NT2/D1 (cell line): ENCODE data around the gene VAV2.

Source experiments
- YY1 ChIP-seq: IDR thresholded peaks from 2 replicates; pipeline ENCODE4 v1.6.1; 2011; ENCODE audit not compliant: insufficient read length, insufficient read depth
- ZNF274 ChIP-seq: IDR thresholded peaks from 2 replicates; pipeline ENCODE4 v1.6.1; 2011; ENCODE audit warnings: mild to moderate bottlenecking, low read depth, low read length

- no peak for TF ChIP-seq YY1
- TF ChIP-seq ZNF274 = no peak
These were observed 99.8 kb downstream of the VAV2 start for GRCh38 chr9:133892193-133892920.
